Testis (tissue), 2 donors: ENCODE data around the gene SLITRK1.

Experiments
- CTCF ChIP-seq, 3 experiments: fragments of 450-650 bp in 2 of 3; fragments of 200-600 bp in 1 of 3; sonication (generic) in 1 of 3; IDR thresholded peaks; one replicate each; pipeline ENCODE4 v1.5.1; 2016 to 2019; ENCODE audit warnings: antibody characterized with exemption in 3 of 3, mild to moderate bottlenecking in 2 of 3, moderate library complexity in 1 of 3
- POLR2A ChIP-seq: fragments of 450-650 bp; IDR thresholded peaks from one replicate; pipeline ENCODE4 v1.6.1; 2017; ENCODE audit warnings: antibody characterized with exemption, mild to moderate bottlenecking, moderate library complexity

- no peak for TF ChIP-seq CTCF (IDR thresholded peaks at IDR 0.05)
- TF ChIP-seq POLR2A, result no peak
Observed at GRCh38 chr13:83829810-83830209, 52.5 kb downstream of the SLITRK1 start.
